HG03520 (cell line): ENCODE results near the gene TSHZ2.
"Not testable (repeated sequence)": the region's sequence is repeated elsewhere in the genome, so short reads cannot be mapped to it uniquely, and the experiment has no call there.

Experiments
- ATAC-seq: cut with Tn5 transposase; IDR thresholded peaks from one replicate; pipeline ENCODE4 v1.9.1; 2021; ENCODE audit warnings: mild to moderate bottlenecking, moderate library complexity; ENCODE audit not compliant: unreplicated experiment

Gene TSHZ2

GRCh38 chr20:52963131-52963530 lies 9.0 kb upstream of the TSHZ2 start:
- ATAC-seq = no peak

- ATAC-seq = no peak
These were observed 8.0 kb upstream of the TSHZ2 start for GRCh38 chr20:52964131-52964530.

- no peak for ATAC-seq
These were observed 6.8 kb upstream of the TSHZ2 start for GRCh38 chr20:52965380-52965779.

- no peak for ATAC-seq
These were observed 6.3 kb upstream of the TSHZ2 start for GRCh38 chr20:52965819-52966218.

- ATAC-seq = not testable (repeated sequence)
These were observed 5.6 kb upstream of the TSHZ2 start for GRCh38 chr20:52966543-52966942.

- ATAC-seq = no peak
These were observed 514 bp upstream of the TSHZ2 start for GRCh38 chr20:52971498-52972189.

- no peak for ATAC-seq
These were observed 1.0 kb downstream of the TSHZ2 start for GRCh38 chr20:52972965-52973819.

- no peak for ATAC-seq
These were observed 2.0 kb downstream of the TSHZ2 start for GRCh38 chr20:52974179-52974594.

GRCh38 chr20:52975029-52975732 lies 3.0 kb downstream of the TSHZ2 start:
- ATAC-seq = no peak

GRCh38 chr20:52975803-52976531 lies 3.8 kb downstream of the TSHZ2 start:
- no peak for ATAC-seq

GRCh38 chr20:52978851-52979250 lies 6.7 kb downstream of the TSHZ2 start:
- ATAC-seq = no peak

- no peak for ATAC-seq
These were observed 8.9 kb downstream of the TSHZ2 start for GRCh38 chr20:52981051-52981450.

- no peak for ATAC-seq
These were observed 11.7 kb downstream of the TSHZ2 start for GRCh38 chr20:52983726-52984450.

GRCh38 chr20:52984451-52984810 lies 12.3 kb downstream of the TSHZ2 start:
- no peak for ATAC-seq

- ATAC-seq = no peak
These were observed 13.5 kb downstream of the TSHZ2 start for GRCh38 chr20:52985687-52986086.

GRCh38 chr20:52987295-52987694 lies 15.1 kb downstream of the TSHZ2 start:
- no peak for ATAC-seq

- ATAC-seq = no peak
These were observed 19.7 kb downstream of the TSHZ2 start for GRCh38 chr20:52991830-52992229.

- no peak for ATAC-seq
These were observed 20.5 kb downstream of the TSHZ2 start for GRCh38 chr20:52992632-52993031.

- ATAC-seq = no peak
These were observed 20.9 kb downstream of the TSHZ2 start for GRCh38 chr20:52993076-52993475.

GRCh38 chr20:52994184-52994970 lies 22.2 kb downstream of the TSHZ2 start:
- ATAC-seq = no peak
